Lower leg skin (tissue), 3 donors: Measurements from ENCODE around the gene SIGLEC9.

Experiments used
- POLR2A ChIP-seq, 2 donors: fragments of 450-650 bp; IDR thresholded peaks; one replicate each; pipeline ENCODE4 v1.6.1; 2016 to 2017; ENCODE audit warnings: antibody characterized with exemption in 2 of 2, mild to moderate bottlenecking in 1 of 2, moderate library complexity in 1 of 2
- TF ChIP-seq, protein P1 (sequence below), 3 donors: fragments of 450-650 bp; IDR thresholded peaks; one replicate each; pipeline ENCODE4 v1.5.1; 2016; ENCODE audit warnings: antibody characterized with exemption in 3 of 3, mild to moderate bottlenecking in 3 of 3, moderate library complexity in 2 of 3

- TF ChIP-seq, protein P1, sequence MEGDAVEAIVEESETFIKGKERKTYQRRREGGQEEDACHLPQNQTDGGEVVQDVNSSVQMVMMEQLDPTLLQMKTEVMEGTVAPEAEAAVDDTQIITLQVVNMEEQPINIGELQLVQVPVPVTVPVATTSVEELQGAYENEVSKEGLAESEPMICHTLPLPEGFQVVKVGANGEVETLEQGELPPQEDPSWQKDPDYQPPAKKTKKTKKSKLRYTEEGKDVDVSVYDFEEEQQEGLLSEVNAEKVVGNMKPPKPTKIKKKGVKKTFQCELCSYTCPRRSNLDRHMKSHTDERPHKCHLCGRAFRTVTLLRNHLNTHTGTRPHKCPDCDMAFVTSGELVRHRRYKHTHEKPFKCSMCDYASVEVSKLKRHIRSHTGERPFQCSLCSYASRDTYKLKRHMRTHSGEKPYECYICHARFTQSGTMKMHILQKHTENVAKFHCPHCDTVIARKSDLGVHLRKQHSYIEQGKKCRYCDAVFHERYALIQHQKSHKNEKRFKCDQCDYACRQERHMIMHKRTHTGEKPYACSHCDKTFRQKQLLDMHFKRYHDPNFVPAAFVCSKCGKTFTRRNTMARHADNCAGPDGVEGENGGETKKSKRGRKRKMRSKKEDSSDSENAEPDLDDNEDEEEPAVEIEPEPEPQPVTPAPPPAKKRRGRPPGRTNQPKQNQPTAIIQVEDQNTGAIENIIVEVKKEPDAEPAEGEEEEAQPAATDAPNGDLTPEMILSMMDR (IDR thresholded peaks at IDR 0.05), result no peak
- no peak for TF ChIP-seq POLR2A (IDR thresholded peaks at IDR 0.05)
Observed at GRCh38 chr19:51096473-51097165, 28.1 kb upstream of the SIGLEC9 start.
